Measurements from ENCODE around the gene CLDN19.

Gene CLDN19

GRCh38 chr1:42773420-42773819 lies 33.4 kb upstream of the CLDN19 start:
- Histone ChIP-seq H3K9me3 (ENCODE audit: control insufficient read depth, low read depth, low read length) (no peaks in the 10 kb centered on the region), H3K36me3 (ENCODE audit: control insufficient read depth, low read depth, low read length) (peaks cover 30% of the 10 kb centered on the region), H3K9ac (ENCODE audit: low read length) (no peak overlapping the region), H3K4me3 (ENCODE audit: low read length) (no peak overlapping the region), H3K27ac (ENCODE audit: low read length) (no peak overlapping the region), H3K4me1 (ENCODE audit: control insufficient read depth, low read depth, low read length) (no peaks in the 10 kb centered on the region), H3K27me3 (ENCODE audit: control insufficient read depth, insufficient read depth, low read length) (no peaks in the 10 kb centered on the region)

- Histone ChIP-seq H3K9ac (ENCODE audit: low read length) (no peak overlapping the region), H3K4me1 (ENCODE audit: control insufficient read depth, low read depth, low read length) (peaks cover 14% of the 10 kb centered on the region), H3K9me3 (ENCODE audit: control insufficient read depth, low read depth, low read length) (no peaks in the 10 kb centered on the region), H3K36me3 (ENCODE audit: control insufficient read depth, low read depth, low read length) (peaks cover 8% of the 10 kb centered on the region), H3K27ac (ENCODE audit: low read length) (no peak overlapping the region), H3K4me3 (ENCODE audit: low read length) (no peak overlapping the region), H3K27me3 (ENCODE audit: control insufficient read depth, insufficient read depth, low read length) (no peaks in the 10 kb centered on the region)
Observed at GRCh38 chr1:42769811-42770210, 29.8 kb upstream of the CLDN19 start.

- H3K9ac ChIP-seq (ENCODE audit: low read length) = peak overlapping the region; percentile 68
- H3K4me3 ChIP-seq (ENCODE audit: low read length) = peak overlapping the region; percentile 91
- peaks cover 18% of the 10 kb centered on the region for H3K4me1 ChIP-seq (ENCODE audit: control insufficient read depth, low read depth, low read length)
- no peak overlapping the region for H3K27ac ChIP-seq (ENCODE audit: low read length)
- H3K36me3 ChIP-seq (ENCODE audit: control insufficient read depth, low read depth, low read length) = no peaks in the 10 kb centered on the region
- H3K27me3 ChIP-seq (ENCODE audit: control insufficient read depth, insufficient read depth, low read length) = no peaks in the 10 kb centered on the region
- no peaks in the 10 kb centered on the region for H3K9me3 ChIP-seq (ENCODE audit: control insufficient read depth, low read depth, low read length)
Observed at GRCh38 chr1:42768172-42768571, 28.1 kb upstream of the CLDN19 start.

- H3K27me3 ChIP-seq (ENCODE audit: control insufficient read depth, insufficient read depth, low read length) = no peaks in the 10 kb centered on the region
- H3K4me3 ChIP-seq (ENCODE audit: low read length) = peak overlapping the region; percentile 91
- peaks cover 18% of the 10 kb centered on the region for H3K4me1 ChIP-seq (ENCODE audit: control insufficient read depth, low read depth, low read length)
- H3K9me3 ChIP-seq (ENCODE audit: control insufficient read depth, low read depth, low read length) = no peaks in the 10 kb centered on the region
- H3K36me3 ChIP-seq (ENCODE audit: control insufficient read depth, low read depth, low read length) = no peaks in the 10 kb centered on the region
- H3K9ac ChIP-seq (ENCODE audit: low read length) = peak overlapping the region; percentile 68
- H3K27ac ChIP-seq (ENCODE audit: low read length) = no peak overlapping the region
Observed at GRCh38 chr1:42767510-42768000, 27.5 kb upstream of the CLDN19 start.

GRCh38 chr1:42766741-42767509 lies 26.9 kb upstream of the CLDN19 start, which contains the start of the genes C1orf50 and P3H1:
Gene C1orf50 (plus strand): TSS chr1:42767249. CDS start chr1:42767312, 63 bp downstream.
Gene P3H1 (minus strand): TSS chr1:42767028. CDS start chr1:42766971, 57 bp downstream.
- no peaks in the 10 kb centered on the region for H3K36me3 ChIP-seq (ENCODE audit: control insufficient read depth, low read depth, low read length)
- no peak within 1 kb of the TSS for H3K27ac ChIP-seq (ENCODE audit: low read length)
- H3K4me1 ChIP-seq (ENCODE audit: control insufficient read depth, low read depth, low read length) = peaks cover 18% of the 10 kb centered on the region
- no peaks in the 10 kb centered on the region for H3K27me3 ChIP-seq (ENCODE audit: control insufficient read depth, insufficient read depth, low read length)
- H3K4me3 ChIP-seq (ENCODE audit: low read length) = peak within 1 kb of the TSS; percentile 91
- peak within 1 kb of the TSS; percentile 68 for H3K9ac ChIP-seq (ENCODE audit: low read length)
- no peaks in the 10 kb centered on the region for H3K9me3 ChIP-seq (ENCODE audit: control insufficient read depth, low read depth, low read length)

- Histone ChIP-seq H3K27ac (ENCODE audit: low read length) (no peak overlapping the region), H3K36me3 (ENCODE audit: control insufficient read depth, low read depth, low read length) (no peaks in the 10 kb centered on the region), H3K9me3 (ENCODE audit: control insufficient read depth, low read depth, low read length) (no peaks in the 10 kb centered on the region), H3K4me1 (ENCODE audit: control insufficient read depth, low read depth, low read length) (peaks cover 18% of the 10 kb centered on the region), H3K4me3 (ENCODE audit: low read length) (peak overlapping the region; percentile 91), H3K9ac (ENCODE audit: low read length) (peak overlapping the region; percentile 68), H3K27me3 (ENCODE audit: control insufficient read depth, insufficient read depth, low read length) (no peaks in the 10 kb centered on the region)
Observed at GRCh38 chr1:42765832-42766740, 26.1 kb upstream of the CLDN19 start.

- Histone ChIP-seq H3K27me3 (ENCODE audit: control insufficient read depth, insufficient read depth, low read length) (no peaks in the 10 kb centered on the region), H3K9me3 (ENCODE audit: control insufficient read depth, low read depth, low read length) (no peaks in the 10 kb centered on the region), H3K4me3 (ENCODE audit: low read length) (peak overlapping the region; percentile 91), H3K9ac (ENCODE audit: low read length) (peak overlapping the region; percentile 49), H3K27ac (ENCODE audit: low read length) (no peak overlapping the region), H3K4me1 (ENCODE audit: control insufficient read depth, low read depth, low read length) (peaks cover 18% of the 10 kb centered on the region), H3K36me3 (ENCODE audit: control insufficient read depth, low read depth, low read length) (no peaks in the 10 kb centered on the region)
Observed at GRCh38 chr1:42765269-42765668, 25.2 kb upstream of the CLDN19 start.

- H3K27ac ChIP-seq (ENCODE audit: low read length) = no peak overlapping the region
- H3K36me3 ChIP-seq (ENCODE audit: control insufficient read depth, low read depth, low read length) = peaks cover 17% of the 10 kb centered on the region
- H3K27me3 ChIP-seq (ENCODE audit: control insufficient read depth, insufficient read depth, low read length) = no peaks in the 10 kb centered on the region
- H3K4me1 ChIP-seq (ENCODE audit: control insufficient read depth, low read depth, low read length) = peaks cover 12% of the 10 kb centered on the region
- H3K9me3 ChIP-seq (ENCODE audit: control insufficient read depth, low read depth, low read length) = no peaks in the 10 kb centered on the region
- no peak overlapping the region for H3K4me3 ChIP-seq (ENCODE audit: low read length)
- H3K9ac ChIP-seq (ENCODE audit: low read length) = no peak overlapping the region
Observed at GRCh38 chr1:42762269-42762668, 22.2 kb upstream of the CLDN19 start.

- H3K9me3 ChIP-seq (ENCODE audit: control insufficient read depth, low read depth, low read length) = no peaks in the 10 kb centered on the region
- no peak overlapping the region for H3K4me3 ChIP-seq (ENCODE audit: low read length)
- H3K4me1 ChIP-seq (ENCODE audit: control insufficient read depth, low read depth, low read length) = peaks cover 12% of the 10 kb centered on the region
- H3K27ac ChIP-seq (ENCODE audit: low read length) = no peak overlapping the region
- H3K9ac ChIP-seq (ENCODE audit: low read length) = no peak overlapping the region
- H3K27me3 ChIP-seq (ENCODE audit: control insufficient read depth, insufficient read depth, low read length) = no peaks in the 10 kb centered on the region
- peaks cover 19% of the 10 kb centered on the region for H3K36me3 ChIP-seq (ENCODE audit: control insufficient read depth, low read depth, low read length)
Observed at GRCh38 chr1:42761567-42761966, 21.5 kb upstream of the CLDN19 start.

- Histone ChIP-seq H3K4me3 (ENCODE audit: low read length) (no peak overlapping the region), H3K27me3 (ENCODE audit: control insufficient read depth, insufficient read depth, low read length) (no peaks in the 10 kb centered on the region), H3K36me3 (ENCODE audit: control insufficient read depth, low read depth, low read length) (peaks cover 42% of the 10 kb centered on the region), H3K9me3 (ENCODE audit: control insufficient read depth, low read depth, low read length) (no peaks in the 10 kb centered on the region), H3K27ac (ENCODE audit: low read length) (no peak overlapping the region), H3K4me1 (ENCODE audit: control insufficient read depth, low read depth, low read length) (no peaks in the 10 kb centered on the region), H3K9ac (ENCODE audit: low read length) (no peak overlapping the region)
Observed at GRCh38 chr1:42759114-42759513, 19.1 kb upstream of the CLDN19 start.

- Histone ChIP-seq H3K9ac (ENCODE audit: low read length) (no peak overlapping the region), H3K27ac (ENCODE audit: low read length) (no peak overlapping the region), H3K36me3 (ENCODE audit: control insufficient read depth, low read depth, low read length) (peaks cover 45% of the 10 kb centered on the region)
Observed at GRCh38 chr1:42758641-42759040, 18.6 kb upstream of the CLDN19 start.

More at GRCh38 chr1:42758641-42759040, 18.6 kb upstream of the CLDN19 start:
- H3K9me3 ChIP-seq (ENCODE audit: control insufficient read depth, low read depth, low read length) = no peaks in the 10 kb centered on the region
- no peak overlapping the region for H3K4me3 ChIP-seq (ENCODE audit: low read length)
- no peaks in the 10 kb centered on the region for H3K27me3 ChIP-seq (ENCODE audit: control insufficient read depth, insufficient read depth, low read length)
- H3K4me1 ChIP-seq (ENCODE audit: control insufficient read depth, low read depth, low read length) = no peaks in the 10 kb centered on the region

Measured in iPS-18a (cell line).